ENCODE data around the gene UBL7. TPM values are rescaled to one million over a fixed set of nuclear protein-coding genes. Genes with fewer than 3 reads are reported as not detected.

Gene UBL7
- total RNA-seq, 1 donor from 2014 or later, result 79.9 TPM

DNA sequence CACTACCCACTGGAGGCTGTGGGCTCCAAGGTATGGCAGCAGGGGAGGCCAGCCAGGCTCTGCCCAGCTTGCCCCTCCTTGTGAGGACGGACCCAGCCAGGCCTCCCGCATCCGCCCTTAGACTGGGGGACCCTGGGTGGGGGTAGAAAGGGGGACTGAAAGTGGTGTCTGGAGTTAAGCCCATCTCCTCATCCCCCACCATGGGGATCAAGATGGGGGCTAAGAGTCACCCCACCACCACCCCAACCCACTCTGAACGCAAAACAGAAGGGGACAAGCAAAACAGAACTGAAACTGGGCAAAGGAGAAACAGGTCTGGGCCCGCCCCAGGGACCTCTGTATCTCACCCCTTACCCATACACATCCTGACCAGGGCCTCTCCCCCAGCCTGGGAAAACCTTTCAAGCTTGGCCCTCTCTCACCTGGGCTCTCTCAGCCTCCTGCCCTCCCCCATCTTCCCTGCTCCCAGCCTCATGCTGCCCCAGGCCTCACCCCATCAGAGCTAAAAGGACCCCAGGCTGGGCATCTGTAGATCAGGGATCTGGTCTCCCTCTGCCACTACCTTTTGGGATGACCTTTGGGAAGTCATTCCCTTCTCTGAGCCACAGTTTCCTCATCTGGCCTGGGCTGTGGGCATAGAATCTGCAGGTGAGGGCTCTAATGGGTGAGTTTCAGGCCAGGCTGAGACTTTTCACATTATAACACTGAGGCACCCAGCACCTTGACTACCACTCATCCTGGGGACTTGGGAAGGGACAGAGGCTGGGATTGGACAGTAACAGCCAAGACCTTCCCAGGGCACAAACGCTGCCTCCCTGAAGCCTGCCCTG is 63.5 kb downstream of the UBL7 start:
- Mint-ChIP-seq H3K27me3 (ENCODE audit: unreplicated experiment) (peaks cover 11% of the 10 kb centered on the region), H3K36me3 (ENCODE audit: low read depth, unreplicated experiment) (peaks cover 10% of the 10 kb centered on the region), H3K4me1 (ENCODE audit: unreplicated experiment) (peaks cover 19% of the 10 kb centered on the region), H3K9me3 (ENCODE audit: unreplicated experiment) (no peaks in the 10 kb centered on the region), H3K27ac (ENCODE audit: unreplicated experiment) (no peak overlapping the region), H3K4me3 (ENCODE audit: unreplicated experiment) (no peak overlapping the region)
- TF ChIP-seq, protein P1, sequence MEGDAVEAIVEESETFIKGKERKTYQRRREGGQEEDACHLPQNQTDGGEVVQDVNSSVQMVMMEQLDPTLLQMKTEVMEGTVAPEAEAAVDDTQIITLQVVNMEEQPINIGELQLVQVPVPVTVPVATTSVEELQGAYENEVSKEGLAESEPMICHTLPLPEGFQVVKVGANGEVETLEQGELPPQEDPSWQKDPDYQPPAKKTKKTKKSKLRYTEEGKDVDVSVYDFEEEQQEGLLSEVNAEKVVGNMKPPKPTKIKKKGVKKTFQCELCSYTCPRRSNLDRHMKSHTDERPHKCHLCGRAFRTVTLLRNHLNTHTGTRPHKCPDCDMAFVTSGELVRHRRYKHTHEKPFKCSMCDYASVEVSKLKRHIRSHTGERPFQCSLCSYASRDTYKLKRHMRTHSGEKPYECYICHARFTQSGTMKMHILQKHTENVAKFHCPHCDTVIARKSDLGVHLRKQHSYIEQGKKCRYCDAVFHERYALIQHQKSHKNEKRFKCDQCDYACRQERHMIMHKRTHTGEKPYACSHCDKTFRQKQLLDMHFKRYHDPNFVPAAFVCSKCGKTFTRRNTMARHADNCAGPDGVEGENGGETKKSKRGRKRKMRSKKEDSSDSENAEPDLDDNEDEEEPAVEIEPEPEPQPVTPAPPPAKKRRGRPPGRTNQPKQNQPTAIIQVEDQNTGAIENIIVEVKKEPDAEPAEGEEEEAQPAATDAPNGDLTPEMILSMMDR (IDR thresholded peaks at IDR 0.05; ENCODE audit: unreplicated experiment), result no peak
- DNase-seq (ENCODE audit: low spot score), result no peak

DNA sequence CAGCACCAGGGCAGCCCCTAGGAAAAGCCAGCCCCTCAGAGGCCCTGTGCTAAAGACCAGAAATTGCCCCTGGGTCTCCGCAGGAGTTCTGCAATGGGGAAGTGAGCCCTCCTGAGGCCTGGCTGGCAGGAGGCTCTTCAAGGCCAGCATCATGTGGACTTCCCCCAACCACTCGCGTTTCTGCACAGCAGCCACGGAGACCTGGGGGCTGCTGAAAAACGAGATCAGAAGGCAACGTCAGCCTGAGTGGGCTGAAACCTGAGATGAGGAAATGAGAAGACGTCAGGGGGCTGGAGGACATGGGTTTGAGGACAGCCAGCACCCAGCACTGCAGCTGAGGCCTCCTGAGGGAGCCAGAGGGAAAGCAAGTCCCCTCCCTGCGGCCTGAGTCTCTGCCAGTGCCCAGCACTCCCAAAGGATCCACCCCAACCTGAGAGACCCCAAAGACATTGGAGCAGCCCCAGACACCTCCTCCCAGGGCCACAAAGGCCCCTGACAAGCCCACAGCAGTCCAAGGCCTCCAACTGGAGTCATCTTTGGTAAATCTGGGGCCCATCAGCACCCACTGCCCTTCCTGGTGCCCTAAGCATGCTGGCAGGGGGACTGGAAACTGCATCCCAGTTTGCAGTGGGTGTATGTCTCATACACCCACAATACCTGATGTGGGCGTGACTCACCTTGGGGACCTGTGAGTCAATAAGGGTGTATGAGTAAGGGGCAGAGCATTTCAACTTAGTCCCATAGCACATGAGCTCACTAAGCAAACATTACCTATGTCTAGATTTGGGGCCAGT is 64.3 kb downstream of the UBL7 start:
- DNase-seq (ENCODE audit: low spot score), result no peak
- H3K27ac Mint-ChIP-seq (ENCODE audit: unreplicated experiment), result no peak overlapping the region
- H3K36me3 Mint-ChIP-seq (ENCODE audit: low read depth, unreplicated experiment), result peaks cover 10% of the 10 kb centered on the region
- H3K4me3 Mint-ChIP-seq (ENCODE audit: unreplicated experiment), result no peak overlapping the region
- H3K9me3 Mint-ChIP-seq (ENCODE audit: unreplicated experiment), result no peaks in the 10 kb centered on the region
- peaks cover 18% of the 10 kb centered on the region for H3K4me1 Mint-ChIP-seq (ENCODE audit: unreplicated experiment)
- H3K27me3 Mint-ChIP-seq (ENCODE audit: unreplicated experiment), result peaks cover 13% of the 10 kb centered on the region
- TF ChIP-seq, protein P1 (IDR thresholded peaks at IDR 0.05; ENCODE audit: unreplicated experiment), result no peak

- H3K36me3 Mint-ChIP-seq (ENCODE audit: low read depth, unreplicated experiment), result peaks cover 10% of the 10 kb centered on the region
- DNase-seq (ENCODE audit: low spot score), result no peak
- no peak overlapping the region for H3K4me3 Mint-ChIP-seq (ENCODE audit: unreplicated experiment)
- peaks cover 13% of the 10 kb centered on the region for H3K27me3 Mint-ChIP-seq (ENCODE audit: unreplicated experiment)
- TF ChIP-seq, protein P1 (IDR thresholded peaks at IDR 0.05; ENCODE audit: unreplicated experiment), result no peak
- peaks cover 17% of the 10 kb centered on the region for H3K4me1 Mint-ChIP-seq (ENCODE audit: unreplicated experiment)
- H3K27ac Mint-ChIP-seq (ENCODE audit: unreplicated experiment), result no peak overlapping the region
- no peaks in the 10 kb centered on the region for H3K9me3 Mint-ChIP-seq (ENCODE audit: unreplicated experiment)
Observed at GRCh38 chr15:74396146-74396438, 64.9 kb downstream of the UBL7 start.

Small RNA genes lying within 50 kb of the gene (microRNA-seq; reads per million reads assigned to microRNA genes)
- 4.0 reads per million, percentile 44 among the genes with 10 or more reads in this experiment for gene MIR6881 (ENCODE audit: unreplicated experiment)

Other genes starting within 250 kb of the UBL7 start
- 0.51 TPM for gene CCDC33, start 224.8 kb downstream of the UBL7 start, total RNA-seq (ENCODE audit: unreplicated experiment)
- 0.82 TPM for gene CYP11A1, start 93.5 kb downstream of the UBL7 start, total RNA-seq (ENCODE audit: unreplicated experiment)
- 41.4 TPM for gene SEMA7A, start 27.2 kb downstream of the UBL7 start, total RNA-seq (ENCODE audit: unreplicated experiment)
- 70.0 TPM for gene ARID3B, start 80.1 kb upstream of the UBL7 start, total RNA-seq (ENCODE audit: unreplicated experiment)
- gene CLK3, start 154.7 kb upstream of the UBL7 start, total RNA-seq (ENCODE audit: unreplicated experiment), result 81.7 TPM
- gene EDC3, start 234.9 kb upstream of the UBL7 start, total RNA-seq (ENCODE audit: unreplicated experiment), result 71.0 TPM

Measured in endothelial cell (in vitro differentiated cells).